ENCODE results near the gene RAB8B.

GRCh38 chr15:63181648-63182047 lies 7.8 kb upstream of the RAB8B start:
- TF ChIP-seq CTCF (IDR thresholded peaks at IDR 0.05; ENCODE audit: insufficient read depth, low read length, poor library complexity, severe bottlenecking): no peak
- TF ChIP-seq EZH2phosphoT487 (conservative IDR thresholded peaks at IDR 0.05; ENCODE audit: low read length): no peak
